Endothelial cell of umbilical vein (primary cell): ENCODE results near the gene MAP3K15. TPM values are rescaled to one million over a fixed set of nuclear protein-coding genes. Genes with fewer than 3 reads are reported as not detected.

Experiments
- BruUV-seq: library from RNA; stranded (reverse); fragments of 400-500 nt; replicated peaks from 2 replicates; lab custom pipeline; 2021; lab: Mats Ljungman, UMichigan
- CTCF ChIA-PET: fragments of 300-600, 350-600 bp; sonication (Branson Sonifier 250); formaldehyde crosslinking; loops from one replicate; lab custom pipeline; 2021; ENCODE audit warnings: antibody characterized with exemption, inconsistent platforms; lab: Charles Lee
- POLR2A ChIA-PET: fragments of 300-600, 350-600 bp; sonication (Branson Sonifier 250); formaldehyde crosslinking; loops from one replicate; lab custom pipeline; 2021; ENCODE audit warnings: antibody characterized with exemption, inconsistent platforms; lab: Charles Lee
- DNase-seq: peaks from one replicate; pipeline ENCODE4 v3.0.0-alpha.2; 2011; ENCODE audit warnings: low read depth, low spot score
- FAIRE-seq: peaks from 2 replicates; lab custom pipeline; 2011; peaks lifted over from hg19 to GRCh38; lab: Jason Lieb, UNC
- H2AFZ ChIP-seq: 2 replicates; pipeline ENCODE4 v1.6.0; 2012; ENCODE audit warnings: low read depth, low read length, control low read depth, inconsistent platforms
- H3K27ac ChIP-seq: 2 replicates; pipeline ENCODE4 v1.5.1; 2011; ENCODE audit warnings: low read depth, mild to moderate bottlenecking, control low read depth, low read length, moderate library complexity; ENCODE audit not compliant: insufficient read depth
- H3K27me3 ChIP-seq, 2 experiments: 2 replicates each; pipeline versions ENCODE4 v1.6.0 to v1.6.1; 2011; ENCODE audit warnings: low read length in 2 of 2, mixed read lengths in 1 of 2; ENCODE audit not compliant: control insufficient read depth in 2 of 2, insufficient read depth in 2 of 2
- H3K36me3 ChIP-seq, 2 experiments: 2 replicates in 1 of 2; 3 replicates in 1 of 2; pipeline ENCODE4 v1.5.1; 2011; ENCODE audit warnings: low read length in 2 of 2, mild to moderate bottlenecking in 1 of 2, moderate library complexity in 1 of 2; ENCODE audit not compliant: control insufficient read depth in 2 of 2, insufficient read depth in 2 of 2; ENCODE audit errors: extremely low read depth in 1 of 2
- H3K4me1 ChIP-seq: 3 replicates; pipeline ENCODE4 v1.5.1; 2011; ENCODE audit warnings: mild to moderate bottlenecking, low read length; ENCODE audit not compliant: control insufficient read depth, insufficient read depth; ENCODE audit errors: extremely low read depth
- H3K4me2 ChIP-seq: 2 replicates; pipeline ENCODE4 v1.6.1; 2011; ENCODE audit warnings: low read length, control low read depth, mixed read lengths; ENCODE audit not compliant: insufficient read depth
- H3K4me3 ChIP-seq, 3 experiments: fragments of 200-600 bp in 1 of 3; sonication (generic), shearing (Covaris generic) in 1 of 3; replicated peaks in 1 of 3; 2 replicates each; pipeline ENCODE4 v1.5.1; 2011 to 2016; ENCODE audit warnings: control low read depth in 3 of 3, low read length in 3 of 3, mild to moderate bottlenecking in 2 of 3, inconsistent platforms in 1 of 3, low read depth in 1 of 3, moderate library complexity in 1 of 3; ENCODE audit not compliant: insufficient read depth in 1 of 3
- H3K79me2 ChIP-seq: 2 replicates; pipeline ENCODE4 v1.6.0; 2012; ENCODE audit warnings: low read length, inconsistent platforms; ENCODE audit not compliant: control insufficient read depth, insufficient read depth
- H3K9ac ChIP-seq: replicated peaks from 2 replicates; pipeline ENCODE3; 2011; ENCODE audit warnings: low read length, control low read depth; ENCODE audit not compliant: insufficient read depth; ENCODE audit errors: extremely low read depth
- H3K9me1 ChIP-seq: replicated peaks from 3 replicates; pipeline ENCODE4 v1.6.0; 2011; ENCODE audit warnings: mild to moderate bottlenecking, low read length; ENCODE audit not compliant: control insufficient read depth, insufficient read depth; ENCODE audit errors: extremely low read depth
- H3K9me3 ChIP-seq: replicated peaks from 2 replicates; pipeline ENCODE4 v1.5.1; 2012; ENCODE audit warnings: low read length, inconsistent platforms; ENCODE audit not compliant: control insufficient read depth, insufficient read depth
- H4K20me1 ChIP-seq: replicated peaks from 2 replicates; pipeline ENCODE3; 2011; ENCODE audit warnings: mild to moderate bottlenecking, low read length; ENCODE audit not compliant: control insufficient read depth, insufficient read depth; ENCODE audit errors: extremely low read depth
- CTCF ChIP-seq, 2 donors: IDR thresholded peaks; 1 replicate in 1 of 2; 2 replicates in 1 of 2; pipeline ENCODE4 v1.5.1; 2011; ENCODE audit warnings: low read length in 2 of 2, mild to moderate bottlenecking in 2 of 2, moderate library complexity in 2 of 2, control low read depth in 1 of 2, inconsistent platforms in 1 of 2, low read depth in 1 of 2; ENCODE audit not compliant: insufficient read depth in 1 of 2; ENCODE audit errors: extremely low read depth in 1 of 2
- EZH2 ChIP-seq: IDR thresholded peaks from 2 replicates; pipeline ENCODE4 v1.6.1; 2012; ENCODE audit warnings: borderline replicate concordance, low read depth, mild to moderate bottlenecking, moderate library complexity, low read length, inconsistent platforms; ENCODE audit not compliant: severe bottlenecking
- FOS ChIP-seq: IDR thresholded peaks from 2 replicates; pipeline ENCODE4 v1.6.1; 2011; ENCODE audit warnings: mild to moderate bottlenecking, low read length, moderate library complexity, borderline replicate concordance; ENCODE audit not compliant: insufficient read depth
- GATA2 ChIP-seq: IDR thresholded peaks from 2 replicates; pipeline ENCODE4 v1.7.0; 2011; ENCODE audit warnings: low read depth, mild to moderate bottlenecking, moderate library complexity, mixed read lengths, low read length; ENCODE audit not compliant: insufficient read length, insufficient read depth
- JUN ChIP-seq: IDR thresholded peaks from 2 replicates; pipeline ENCODE4 v1.6.1; 2011; ENCODE audit warnings: borderline replicate concordance, low read depth; ENCODE audit not compliant: insufficient read length, insufficient read depth
- MAX ChIP-seq: IDR thresholded peaks from 2 replicates; pipeline ENCODE4 v1.6.1; 2011; ENCODE audit not compliant: insufficient read depth, insufficient read length
- MYC ChIP-seq: IDR thresholded peaks from one replicate; pipeline ENCODE4 v1.6.1; 2011; ENCODE audit warnings: mild to moderate bottlenecking, low read depth, low read length
- POLR2A ChIP-seq: IDR thresholded peaks from 2 replicates; pipeline ENCODE4 v1.6.1; 2012; ENCODE audit warnings: low read depth, mild to moderate bottlenecking, control low read depth, low read length
- POLR2AphosphoS5 ChIP-seq: IDR thresholded peaks from 2 replicates; pipeline ENCODE4 v1.6.1; 2012; ENCODE audit warnings: low read depth, mild to moderate bottlenecking, control low read depth, low read length, moderate library complexity; ENCODE audit not compliant: insufficient read depth
- dilution Hi-C: fragments of 300-500 bp; cut with MboI; formaldehyde crosslinking; loops from one replicate; pipeline ENCODE4 v1.15.0; 2019; ENCODE audit warnings: low sequenced_read_pairs; ENCODE audit not compliant: extremely low pct_ligation_motif_present
- intact Hi-C: fragments of 100-400 bp; cut with micrococcal nuclease; formaldehyde crosslinking; loops from one replicate; pipeline ENCODE4 v1.10.0; 2022
- polyA plus RNA-seq, 4 experiments: library from polyadenylated mRNA; depleted of rRNA in 3 of 4; stranded (reverse) in 3 of 4; unstranded in 1 of 4; fragments of >200 nt; gene quantifications; 2 replicates each; pipeline versions ENCODE4 v1.2.1 to v1.2.3, GENCODE V29; 2011 to 2012; ENCODE audit warnings: missing spikeins in 1 of 4
- total RNA-seq: library from RNA; stranded (reverse); gene quantifications from 2 replicates; pipeline ENCODE4 v1.2.3, GENCODE V29; 2021

MAP3K15 gene
- total and polyA plus RNA-seq, 2 donors (not counting 3 experiments of a cell fraction or from before 2014, with no cell fraction given) = 0.01 to 0.09 TPM

GRCh38 chrX:19496711-19497110 is 18.6 kb downstream of the MAP3K15 start:
- intact Hi-C loops (no loop called here), dilution Hi-C loops (no loop called here)
- H3K36me3 ChIP-seq = no peaks in the 10 kb centered on the region
- no peaks in the 10 kb centered on the region for H3K27me3 ChIP-seq
- FAIRE-seq = no peak
- no peak overlapping the region for H3K4me2 ChIP-seq
- H3K9ac ChIP-seq = no peak overlapping the region
- no peaks in the 10 kb centered on the region for H3K9me1 ChIP-seq
- H4K20me1 ChIP-seq = no peaks in the 10 kb centered on the region
- BruUV-seq = no TSS peak
- POLR2A ChIA-PET = no interaction called here
- no peaks in the 10 kb centered on the region for H3K4me1 ChIP-seq
- no peak overlapping the region for H2AFZ ChIP-seq
- no peak for DNase-seq
- H3K79me2 ChIP-seq = no peaks in the 10 kb centered on the region
- CTCF ChIA-PET = no interaction called here
- H3K4me3 ChIP-seq = no peak overlapping the region
- TF ChIP-seq EZH2 (no peak), MYC (no peak), POLR2AphosphoS5 (no peak), POLR2A (no peak), GATA2 (no peak), MAX (no peak), FOS (no peak), CTCF (IDR thresholded peaks at IDR 0.05; ENCODE audit: extremely low read depth in 1 of 2, insufficient read depth in 1 of 2, low read depth in 1 of 2, low read length in 2 of 2) (no peak), JUN (no peak)
- H3K9me3 ChIP-seq = no peaks in the 10 kb centered on the region
- H3K27ac ChIP-seq = no peak overlapping the region
